Mesothelial cell of epicardium (in vitro differentiated cells): Measurements from ENCODE around the gene IFNA14. TPM values are rescaled to one million over a fixed set of nuclear protein-coding genes. Genes with fewer than 3 reads are reported as not detected.
"Not testable (repeated sequence)": the region's sequence is repeated elsewhere in the genome, so short reads cannot be mapped to it uniquely, and the experiment has no call there.

ENCODE experiments used
- DNase-seq, 2 experiments: peaks; one replicate each; pipeline ENCODE4 v3.0.0; 2021; ENCODE audit warnings: low spot score in 2 of 2; ENCODE audit not compliant: unreplicated experiment in 2 of 2
- H3K27ac Mint-ChIP-seq: 2 replicates; pipeline ENCODE4 v1.8.0; 2021; ENCODE audit warnings: mixed read lengths
- H3K27me3 Mint-ChIP-seq: 2 replicates; pipeline ENCODE4 v1.8.0; 2021; ENCODE audit warnings: low read depth, mixed read lengths
- H3K36me3 Mint-ChIP-seq: 2 replicates; pipeline ENCODE4 v1.8.0; 2021; ENCODE audit warnings: mixed read lengths
- H3K4me1 Mint-ChIP-seq: 2 replicates; pipeline ENCODE4 v1.8.0; 2021; ENCODE audit warnings: mixed read lengths
- H3K4me3 Mint-ChIP-seq: 2 replicates; pipeline ENCODE4 v1.8.0; 2021; ENCODE audit warnings: mild to moderate bottlenecking, moderate library complexity, mixed read lengths
- H3K9me3 Mint-ChIP-seq: 2 replicates; pipeline ENCODE4 v1.8.0; 2021; ENCODE audit warnings: mixed read lengths
- CTCF ChIP-seq: fragments of 200-600 bp; sonication (generic); IDR thresholded peaks from one replicate; pipeline ENCODE4 v1.5.0; 2021; ENCODE audit warnings: antibody characterized with exemption; ENCODE audit not compliant: unreplicated experiment
- total RNA-seq: library from RNA; stranded (reverse); gene quantifications from 3 replicates; pipeline ENCODE4 v1.2.1, GENCODE V29; 2021

Gene IFNA14
- total RNA-seq, 1 donor from 2014 or later = not detected

- H3K4me1 Mint-ChIP-seq = peaks cover 1% of the 10 kb centered on the region
- no peak overlapping the region for H3K4me3 Mint-ChIP-seq
- H3K9me3 Mint-ChIP-seq = no peaks in the 10 kb centered on the region
- DNase-seq = peak in 1 of 2 experiments; percentile 28
- H3K27me3 Mint-ChIP-seq = peaks cover 24% of the 10 kb centered on the region
- H3K27ac Mint-ChIP-seq = no peak overlapping the region
- no peak for TF ChIP-seq CTCF
- H3K36me3 Mint-ChIP-seq = no peaks in the 10 kb centered on the region
These were observed 5.6 kb downstream of the IFNA14 start for GRCh38 chr9:21234153-21234687.

GRCh38 chr9:21233258-21233657 lies 6.5 kb downstream of the IFNA14 start:
- no peaks in the 10 kb centered on the region for H3K9me3 Mint-ChIP-seq
- H3K4me3 Mint-ChIP-seq = no peak overlapping the region
- no peaks in the 10 kb centered on the region for H3K36me3 Mint-ChIP-seq
- peaks cover 1% of the 10 kb centered on the region for H3K4me1 Mint-ChIP-seq
- TF ChIP-seq CTCF = no peak
- H3K27me3 Mint-ChIP-seq = peaks cover 19% of the 10 kb centered on the region
- no peak overlapping the region for H3K27ac Mint-ChIP-seq
- no peak for DNase-seq

GRCh38 chr9:21228122-21228521 lies 11.7 kb downstream of the IFNA14 start, which contains the start of gene IFNA17:
IFNA17 (minus strand) TSS chr9:21228222; CDS start chr9:21228173, 49 bp downstream.
- Mint-ChIP-seq H3K9me3 (no peaks in the 10 kb centered on the region), H3K4me1 (no peaks in the 10 kb centered on the region), H3K36me3 (no peaks in the 10 kb centered on the region), H3K27me3 (peaks cover 14% of the 10 kb centered on the region), H3K4me3 (no peak within 1 kb of the TSS), H3K27ac (no peak within 1 kb of the TSS)
- DNase-seq = no peak
- TF ChIP-seq CTCF = no peak

- H3K4me3 Mint-ChIP-seq, H3K9me3 Mint-ChIP-seq, H3K27ac Mint-ChIP-seq, DNase-seq, H3K4me1 Mint-ChIP-seq, H3K36me3 Mint-ChIP-seq: not testable (repeated sequence)
- peaks cover 36% of the 10 kb centered on the region for H3K27me3 Mint-ChIP-seq
These were observed 22.6 kb downstream of the IFNA14 start, which contains the start of gene IFNA16 for GRCh38 chr9:21217211-21217610. IFNA16 (minus strand) TSS chr9:21217311; CDS start chr9:21217305, 6 bp downstream.

GRCh38 chr9:21213411-21214326 lies 26.1 kb downstream of the IFNA14 start:
- not testable (repeated sequence) for H3K27ac Mint-ChIP-seq, DNase-seq, H3K36me3 Mint-ChIP-seq, H3K9me3 Mint-ChIP-seq, H3K4me1 Mint-ChIP-seq, H3K4me3 Mint-ChIP-seq
- H3K27me3 Mint-ChIP-seq = peaks cover 21% of the 10 kb centered on the region

- not testable (repeated sequence) for H3K36me3 Mint-ChIP-seq, H3K4me3 Mint-ChIP-seq
These were observed 27.6 kb downstream of the IFNA14 start for GRCh38 chr9:21212160-21212559.

GRCh38 chr9:21210782-21211181 lies 29.0 kb downstream of the IFNA14 start:
- H3K4me1 Mint-ChIP-seq, H3K27ac Mint-ChIP-seq, H3K36me3 Mint-ChIP-seq, H3K9me3 Mint-ChIP-seq, H3K4me3 Mint-ChIP-seq, DNase-seq: not testable (repeated sequence)
- H3K27me3 Mint-ChIP-seq = peaks cover 16% of the 10 kb centered on the region

More at GRCh38 chr9:21212160-21212559, 27.6 kb downstream of the IFNA14 start:
- H3K27me3 Mint-ChIP-seq = peaks cover 15% of the 10 kb centered on the region
- not testable (repeated sequence) for H3K4me1 Mint-ChIP-seq, H3K27ac Mint-ChIP-seq, H3K9me3 Mint-ChIP-seq
- DNase-seq = peak in 1 of 2 experiments; percentile 25
